Medulla oblongata (tissue), 1 donor: ENCODE data around the gene LINGO1.

Experiments
- DNase-seq: peaks from one replicate; pipeline ENCODE4 v3.0.0-alpha.2; 2015; ENCODE audit errors: extremely low spot score

The LINGO1 gene

GRCh38 chr15:77617476-77618230 lies 15.1 kb downstream of the LINGO1 start:
- DNase-seq, result no peak

GRCh38 chr15:77616072-77616471 lies 16.6 kb downstream of the LINGO1 start:
- DNase-seq, result no peak

GRCh38 chr15:77615472-77615871 lies 17.2 kb downstream of the LINGO1 start:
- no peak for DNase-seq

- DNase-seq, result no peak
These were observed 18.4 kb downstream of the LINGO1 start for GRCh38 chr15:77614251-77614806.

- no peak for DNase-seq
These were observed 18.9 kb downstream of the LINGO1 start for GRCh38 chr15:77613814-77614213.

GRCh38 chr15:77612958-77613601 lies 19.6 kb downstream of the LINGO1 start:
- no peak for DNase-seq

GRCh38 chr15:77611767-77612166 lies 20.9 kb downstream of the LINGO1 start:
- DNase-seq, result peak; percentile 13

- no peak for DNase-seq
These were observed 22.0 kb downstream of the LINGO1 start for GRCh38 chr15:77610731-77611130.

- no peak for DNase-seq
These were observed 23.2 kb downstream of the LINGO1 start for GRCh38 chr15:77609558-77609957.

- DNase-seq, result peak; percentile 11
These were observed 23.9 kb downstream of the LINGO1 start for GRCh38 chr15:77608774-77609173.

GRCh38 chr15:77607894-77608261 lies 24.8 kb downstream of the LINGO1 start:
- peak; percentile 65 for DNase-seq

- DNase-seq, result peak; percentile 12
These were observed 25.4 kb downstream of the LINGO1 start for GRCh38 chr15:77607111-77607893.

- no peak for DNase-seq
These were observed 26.3 kb downstream of the LINGO1 start for GRCh38 chr15:77606142-77607034.

- no peak for DNase-seq
These were observed 27.2 kb downstream of the LINGO1 start for GRCh38 chr15:77605547-77605946.

GRCh38 chr15:77604973-77605372 lies 27.7 kb downstream of the LINGO1 start:
- DNase-seq, result no peak

- no peak for DNase-seq
These were observed 28.9 kb downstream of the LINGO1 start for GRCh38 chr15:77603611-77604336.

GRCh38 chr15:77602800-77603199 lies 29.9 kb downstream of the LINGO1 start:
- DNase-seq, result no peak

- DNase-seq, result peak; percentile 64
These were observed 32.8 kb downstream of the LINGO1 start for GRCh38 chr15:77599899-77600298.

GRCh38 chr15:77599357-77599756 lies 33.4 kb downstream of the LINGO1 start:
- no peak for DNase-seq

- no peak for DNase-seq
These were observed 34.1 kb downstream of the LINGO1 start for GRCh38 chr15:77598644-77599043.
